ENCODE measurements around the gene LONP2. TPM values are rescaled to one million over a fixed set of nuclear protein-coding genes. Genes with fewer than 3 reads are reported as not detected.

Gene LONP2
- total and polyA plus RNA-seq, 2 of the 13 experiments (the other 11 are each of a cell fraction or from before 2014, with no cell fraction given) = 39.2 to 63.3 TPM

- POLR2A ChIA-PET = no interaction called here
- no peak for TF ChIP-seq KLF12 (CRISPR knock-in tag; IDR thresholded peaks at IDR 0.05; ENCODE audit: borderline replicate concordance)
- TF ChIP-seq ZNF570 (CRISPR knock-in tag; IDR thresholded peaks at IDR 0.05; ENCODE audit: borderline replicate concordance) = no peak
- no peak for TF ChIP-seq ZNF142 (CRISPR knock-in tag; IDR thresholded peaks at IDR 0.05)
- TF ChIP-seq ZBTB43 (CRISPR knock-in tag; conservative IDR thresholded peaks at IDR 0.05) = no peak
- no peak for TF ChIP-seq SP4 (CRISPR knock-in tag; IDR thresholded peaks at IDR 0.05)
- TF ChIP-seq ZNF83 (CRISPR knock-in tag; IDR thresholded peaks at IDR 0.05; ENCODE audit: borderline replicate concordance) = no peak
- TF ChIP-seq ZNF484 (CRISPR knock-in tag; IDR thresholded peaks at IDR 0.05; ENCODE audit: borderline replicate concordance, low read depth) = no peak
- TF ChIP-seq GATAD2A (CRISPR knock-in tag; IDR thresholded peaks at IDR 0.05) = no peak
- no peak for TF ChIP-seq KDM4B (CRISPR knock-in tag; IDR thresholded peaks at IDR 0.05)
- TF ChIP-seq ZNF510 (CRISPR knock-in tag; IDR thresholded peaks at IDR 0.05; ENCODE audit: low read depth) = no peak
- no peak for TF ChIP-seq PHF21A (CRISPR knock-in tag; IDR thresholded peaks at IDR 0.05)
- TF ChIP-seq SATB2 (CRISPR knock-in tag; IDR thresholded peaks at IDR 0.05) = no peak
- no peak for TF ChIP-seq ZBTB33 (CRISPR knock-in tag; IDR thresholded peaks at IDR 0.05)
- no peak for TF ChIP-seq NBN (conservative IDR thresholded peaks at IDR 0.05)
- TF ChIP-seq ASH2L (IDR thresholded peaks at IDR 0.05; ENCODE audit: insufficient read length, low read depth, low read length) = no peak
Measured at GRCh38 chr16:48330841-48331192, 86.7 kb downstream of the LONP2 start.

More at GRCh38 chr16:48330841-48331192, 86.7 kb downstream of the LONP2 start:
- Histone ChIP-seq H3K27ac (ENCODE audit: extremely low read length, insufficient read depth, low read length) (no peak overlapping the region), H4K20me1 (ENCODE audit: insufficient read depth, low read length) (no peaks in the 10 kb centered on the region), H3K27me3 (ENCODE audit: control insufficient read depth in 1 of 2, insufficient read depth in 2 of 2, low read length in 2 of 2) (no peaks in the 10 kb centered on the region), H3K4me1 (ENCODE audit: insufficient read depth, low read length) (peaks cover 8% of the 10 kb centered on the region; the same call in 1 of the 2 replicates), H3K4me2 (ENCODE audit: low read depth, low read length) (no peak overlapping the region), H3K36me3 (replicated peaks in 1 of 2; ENCODE audit: control insufficient read depth in 1 of 2, insufficient read depth in 2 of 2, low read length in 2 of 2) (peaks cover 9 to 42% of the 10 kb centered on the region in 2 experiments), H2AFZ (ENCODE audit: low read length) (no peak overlapping the region), H3K9me3 (ENCODE audit: low read length) (no peaks in the 10 kb centered on the region), H3K4me3 (replicated peaks in 1 of 3; ENCODE audit: insufficient read depth in 1 of 3, low read depth in 2 of 3, low read length in 3 of 3) (no peak overlapping the region), H3K9ac (ENCODE audit: insufficient read depth, low read depth, low read length) (no peak overlapping the region), H3K79me2 (ENCODE audit: insufficient read depth, low read length) (no peaks in the 10 kb centered on the region)
- in situ Hi-C loops (cut with HindIII; ENCODE audit: extremely low pct_ligation_motif_present, low pct_unique_long_range_greater_than_20kb) = no loop called here
- CTCF ChIA-PET (ENCODE audit: low intra/inter-chr PET ratio, low total read pairs) = no interaction called here
- intact Hi-C loops (cut with micrococcal nuclease; ENCODE audit: unreplicated experiment) = no loop called here
- 92% methylated on average over 3 of the region's 3 CpGs for WGBS (ENCODE audit: low lambda C conversion rate)
- no TSS peak for BruUV-seq (replicated peaks)
- DNase-seq (ENCODE audit: low spot score) (no peak), ATAC-seq (no peak), FAIRE-seq (no peak)
